HepG2 (cell line): ENCODE data around the gene PPRC1. TPM values are rescaled to one million over a fixed set of nuclear protein-coding genes. Genes with fewer than 3 reads are reported as not detected.

Source experiments
- FOXM1 ChIP-seq: sonication (generic); formaldehyde crosslinking; IDR thresholded peaks from 2 replicates; pipeline ENCODE4 v1.5.0; 2020; ENCODE audit warnings: missing genetic modification reagents
- FOXO1 ChIP-seq: sonication (generic); formaldehyde crosslinking; IDR thresholded peaks from 2 replicates; pipeline ENCODE4 v1.4.0; 2020; ENCODE audit warnings: missing genetic modification reagents
- MIER2 ChIP-seq: IDR thresholded peaks from 2 replicates; pipeline ENCODE4 v1.6.1; 2016; ENCODE audit warnings: missing biosample characterization, missing genetic modification reagents
- NFE2L1 ChIP-seq: sonication (generic); formaldehyde crosslinking; IDR thresholded peaks from 2 replicates; pipeline ENCODE4 v1.4.0; 2020; ENCODE audit warnings: missing genetic modification reagents, mild to moderate bottlenecking, borderline replicate concordance
- NFYC ChIP-seq: IDR thresholded peaks from 2 replicates; pipeline ENCODE4 v1.6.1; 2016; ENCODE audit warnings: missing genetic modification reagents, missing compliant biosample characterization
- NR2F6 ChIP-seq, 2 experiments: IDR thresholded peaks; 2 replicates each; pipeline ENCODE4 v1.6.1; 2016; ENCODE audit warnings: antibody characterized with exemption in 1 of 2, mild to moderate bottlenecking in 1 of 2
- PATZ1 ChIP-seq: sonication (generic); formaldehyde crosslinking; IDR thresholded peaks from 2 replicates; pipeline ENCODE4 v1.4.0; 2020; ENCODE audit warnings: missing genetic modification reagents
- PHF21A ChIP-seq: sonication (generic); formaldehyde crosslinking; IDR thresholded peaks from 2 replicates; pipeline ENCODE4 v1.5.0; 2020; ENCODE audit warnings: mild to moderate bottlenecking, missing genetic modification reagents
- RARG ChIP-seq: sonication (generic); formaldehyde crosslinking; IDR thresholded peaks from 2 replicates; pipeline ENCODE4 v1.4.0; 2020; ENCODE audit warnings: low read depth, mild to moderate bottlenecking, missing genetic modification reagents
- RBAK ChIP-seq: sonication (generic); formaldehyde crosslinking; IDR thresholded peaks from 2 replicates; pipeline ENCODE4 v1.5.1; 2020; ENCODE audit warnings: mild to moderate bottlenecking, missing genetic modification reagents
- SRSF1 ChIP-seq: fragments of 200-400 bp; formaldehyde crosslinking; optimal IDR thresholded peaks from 2 replicates; pipeline ENCODE3; 2017; ENCODE audit warnings: mild to moderate bottlenecking, low read depth, low read length, moderate library complexity
- TCF12 ChIP-seq, 2 experiments: fragments of 450-650 bp in 1 of 2; sonication (generic) in 1 of 2; formaldehyde crosslinking in 1 of 2; IDR thresholded peaks; 2 replicates each; pipeline versions ENCODE4 v1.6.1 to v1.8.0; 2017 to 2022; ENCODE audit warnings: antibody characterized with exemption in 1 of 2, mild to moderate bottlenecking in 1 of 2, missing genetic modification reagents in 1 of 2, moderate library complexity in 1 of 2
- TEAD2 ChIP-seq: sonication (generic); formaldehyde crosslinking; IDR thresholded peaks from 2 replicates; pipeline ENCODE4 v1.9.0; 2021; ENCODE audit warnings: missing genetic modification reagents
- THRA ChIP-seq: sonication (generic); formaldehyde crosslinking; IDR thresholded peaks from 2 replicates; pipeline ENCODE4 v1.4.0; 2020; ENCODE audit warnings: missing genetic modification reagents, borderline replicate concordance
- YEATS4 ChIP-seq: sonication (generic); formaldehyde crosslinking; IDR thresholded peaks from 2 replicates; pipeline ENCODE4 v1.4.0; 2020; ENCODE audit warnings: missing genetic modification reagents, borderline replicate concordance
- ZFX ChIP-seq: sonication (generic); formaldehyde crosslinking; IDR thresholded peaks from 2 replicates; pipeline ENCODE4 v1.4.0; 2020; ENCODE audit warnings: mild to moderate bottlenecking, low read depth, missing genetic modification reagents, moderate library complexity
- ZMYM3 ChIP-seq: sonication (generic); formaldehyde crosslinking; IDR thresholded peaks from 2 replicates; pipeline ENCODE4 v1.5.1; 2020; ENCODE audit warnings: mild to moderate bottlenecking, missing genetic modification reagents
- ZNF20 ChIP-seq: sonication (generic); formaldehyde crosslinking; IDR thresholded peaks from 2 replicates; pipeline ENCODE4 v1.4.0; 2020; ENCODE audit warnings: mild to moderate bottlenecking, moderate library complexity, missing genetic modification reagents
- ZNF235 ChIP-seq: sonication (generic); formaldehyde crosslinking; IDR thresholded peaks from 2 replicates; pipeline ENCODE4 v1.8.1; 2023; ENCODE audit warnings: mild to moderate bottlenecking, missing genetic modification reagents, borderline replicate concordance
- ZNF281 ChIP-seq: sonication (generic); formaldehyde crosslinking; IDR thresholded peaks from 2 replicates; pipeline ENCODE4 v1.4.0; 2020; ENCODE audit warnings: missing genetic modification reagents, borderline replicate concordance
- ZNF350 ChIP-seq: sonication (generic); formaldehyde crosslinking; IDR thresholded peaks from 2 replicates; pipeline ENCODE4 v1.4.0; 2020; ENCODE audit warnings: mild to moderate bottlenecking, low read depth, missing genetic modification reagents, borderline replicate concordance
- ZNF382 ChIP-seq: sonication (generic); formaldehyde crosslinking; IDR thresholded peaks from 2 replicates; pipeline ENCODE4 v1.5.0; 2020; ENCODE audit warnings: missing genetic modification reagents, mild to moderate bottlenecking, borderline replicate concordance
- ZNF552 ChIP-seq: sonication (generic); formaldehyde crosslinking; IDR thresholded peaks from 2 replicates; pipeline ENCODE4 v1.9.0; 2022; ENCODE audit warnings: missing genetic modification reagents, mild to moderate bottlenecking, borderline replicate concordance
- polyA plus RNA-seq, 8 experiments: library from polyadenylated mRNA; depleted of rRNA in 3 of 8; stranded (reverse) in 7 of 8; unstranded in 1 of 8; fragments of >200 nt; fragmentation: Illumina TruSeq in 4 of 8; extraction: Trizol in 4 of 8; gene quantifications; 2 replicates each; pipeline versions ENCODE4 v1.2.1 to v1.2.3, GENCODE V29; 2011 to 2016; ENCODE audit warnings: low read depth in 4 of 8, missing spikeins in 1 of 8, mixed read lengths in 1 of 8; ENCODE audit not compliant: insufficient read depth in 1 of 8
- total RNA-seq, 5 experiments: library from RNA; depleted of rRNA; stranded (reverse); fragments of >200 nt; fragmentation: Illumina TruSeq; extraction: Trizol; gene quantifications; 2 replicates each; pipeline ENCODE4 v1.2.3, GENCODE V29; 2016; ENCODE audit warnings: low read depth in 1 of 5

PPRC1 gene
- total and polyA plus RNA-seq, 2 of the 13 experiments (the other 11 are each of a cell fraction or from before 2014, with no cell fraction given) = 18.7 to 24.2 TPM

GRCh38 chr10:102114861-102115618 lies 17.8 kb upstream of the PPRC1 start (continued):
- TF ChIP-seq ZNF281 (CRISPR knock-in tag) (0 out of 2 replicates have a peak, but pooled peaks have one; percentile 55), TCF12 (IDR thresholded peaks at IDR 0.05) (no peak), TCF12 (CRISPR knock-in tag; IDR thresholded peaks at IDR 0.05) (no peak), ZNF552 (CRISPR knock-in tag) (no peak), ZFX (CRISPR knock-in tag) (peak; percentile 69; the same call in 1 of the 2 replicates), PATZ1 (peak; percentile 98), ZMYM3 (CRISPR knock-in tag) (peak; percentile 34; the same call in 1 of the 2 replicates), RARG (CRISPR knock-in tag) (no peak), FOXM1 (CRISPR knock-in tag) (no peak), ZNF350 (CRISPR knock-in tag) (no peak), THRA (CRISPR knock-in tag) (no peak), SRSF1 (peak; percentile 81), MIER2 (no peak), ZNF20 (no peak), FOXO1 (CRISPR knock-in tag) (no peak), NFE2L1 (CRISPR knock-in tag) (no peak), ZNF235 (CRISPR knock-in tag) (no peak), ZNF382 (no peak), RBAK (no peak), NFYC (CRISPR knock-in tag) (0 out of 2 replicates have a peak, but pooled peaks have one; percentile 17), NR2F6 (IDR thresholded peaks at IDR 0.05) (no peak), NR2F6 (CRISPR knock-in tag; IDR thresholded peaks at IDR 0.05) (peak; percentile 47; the same call in 1 of the 2 replicates), PHF21A (no peak; the same call in 1 of the 2 replicates), YEATS4 (CRISPR knock-in tag) (no peak), TEAD2 (CRISPR knock-in tag) (no peak)
